GM12801 (cell line): Measurements from ENCODE around the gene C3orf20.

Source experiments
- CTCF ChIP-seq: IDR thresholded peaks from one replicate; pipeline ENCODE4 v1.5.1; 2011; ENCODE audit warnings: control low read depth; ENCODE audit not compliant: insufficient read length; ENCODE audit errors: extremely low read depth

The C3orf20 gene

GRCh38 chr3:14676881-14677280 lies 1.9 kb downstream of the C3orf20 start:
- no peak for TF ChIP-seq CTCF

GRCh38 chr3:14678015-14678503 lies 3.1 kb downstream of the C3orf20 start:
- TF ChIP-seq CTCF = no peak

DNA sequence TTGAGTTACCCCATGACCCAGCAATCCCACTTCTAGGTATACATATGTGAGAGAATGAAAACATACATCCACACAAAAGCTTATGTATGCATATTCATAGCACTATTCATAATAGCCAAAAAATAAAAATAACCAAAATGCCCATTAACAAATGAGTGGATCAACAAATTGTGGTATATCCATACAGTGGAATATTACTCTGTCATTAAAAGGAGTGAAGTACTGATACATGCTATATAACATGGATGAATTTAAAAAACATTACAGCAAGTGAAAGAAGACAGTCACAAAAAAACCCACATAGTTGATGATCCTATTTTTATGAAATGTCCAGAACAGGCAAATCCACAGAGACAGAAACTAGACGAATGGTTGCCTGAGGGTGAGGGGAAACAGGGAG lies 5.2 kb downstream of the C3orf20 start:
- no peak for TF ChIP-seq CTCF

DNA sequence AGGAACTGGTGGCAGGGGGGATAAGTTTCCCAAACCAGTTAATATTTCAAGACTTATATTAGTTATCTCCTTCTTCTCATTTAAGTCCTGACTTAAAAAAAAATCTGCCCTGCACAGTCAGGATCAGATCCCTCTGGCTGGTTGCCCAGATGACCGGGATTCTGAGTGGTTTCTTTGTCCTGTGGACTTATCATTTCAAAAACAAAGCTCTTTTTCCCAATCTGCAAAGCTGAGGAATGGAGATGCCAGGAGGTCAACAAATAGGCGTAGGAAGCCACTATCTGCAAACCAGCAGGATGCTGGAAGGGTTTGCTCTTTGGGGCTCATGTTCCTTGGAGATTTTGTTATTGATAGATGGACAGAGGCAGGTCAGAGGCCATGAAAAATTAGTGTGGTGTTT lies 5.8 kb downstream of the C3orf20 start:
- TF ChIP-seq CTCF = no peak

- no peak for TF ChIP-seq CTCF
Observed at GRCh38 chr3:14684447-14684846, 9.5 kb downstream of the C3orf20 start.

GRCh38 chr3:14685179-14685578 lies 10.2 kb downstream of the C3orf20 start:
- TF ChIP-seq CTCF = no peak

DNA sequence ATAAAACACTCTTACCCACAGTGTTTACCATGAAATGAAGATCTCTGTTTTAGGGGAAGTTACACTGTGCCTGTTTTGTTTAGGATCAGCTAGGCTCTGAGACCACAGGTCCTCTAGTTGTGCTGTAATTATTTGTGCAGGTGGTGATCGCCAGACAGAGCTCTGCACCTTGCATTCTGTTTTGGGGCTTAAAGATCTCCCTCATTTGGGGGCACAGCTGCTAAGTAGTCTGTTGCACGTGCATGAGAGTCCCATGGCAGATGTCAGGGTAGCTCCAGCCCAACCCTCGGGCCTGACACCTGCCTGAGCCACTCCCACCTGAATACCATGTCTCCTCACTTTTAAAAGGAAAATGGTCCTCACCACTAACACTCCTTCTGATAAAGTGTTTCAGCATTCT lies 12.4 kb downstream of the C3orf20 start:
- no peak for TF ChIP-seq CTCF

GRCh38 chr3:14688525-14688924 lies 13.6 kb downstream of the C3orf20 start:
- no peak for TF ChIP-seq CTCF
